ENCODE measurements around the gene ETNK1.
A peak's percentile ranks its signal among the peaks of the same experiment; 100 is the strongest.

Gene ETNK1

DNA sequence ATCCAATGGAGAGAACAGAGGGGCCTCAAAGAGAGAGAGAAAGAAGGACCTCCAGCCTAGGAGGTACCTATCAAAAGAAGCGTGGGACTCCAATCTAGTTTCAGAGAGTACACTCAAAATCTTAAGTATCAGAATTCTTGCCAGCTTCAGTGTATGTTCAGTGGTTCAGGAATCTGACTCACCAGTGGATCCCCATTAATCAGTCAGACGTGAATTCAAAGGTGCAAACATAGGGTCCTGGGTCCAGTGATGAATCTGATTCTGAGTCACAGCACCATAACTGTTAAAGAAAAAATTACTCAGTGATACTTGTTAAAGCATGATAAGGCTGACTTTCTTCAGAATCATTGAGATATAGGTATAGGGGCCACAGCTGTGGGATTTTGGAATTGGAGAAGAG lies 33.2 kb downstream of the ETNK1 start:
- DNase-seq = no peak
- TF ChIP-seq, protein P1, sequence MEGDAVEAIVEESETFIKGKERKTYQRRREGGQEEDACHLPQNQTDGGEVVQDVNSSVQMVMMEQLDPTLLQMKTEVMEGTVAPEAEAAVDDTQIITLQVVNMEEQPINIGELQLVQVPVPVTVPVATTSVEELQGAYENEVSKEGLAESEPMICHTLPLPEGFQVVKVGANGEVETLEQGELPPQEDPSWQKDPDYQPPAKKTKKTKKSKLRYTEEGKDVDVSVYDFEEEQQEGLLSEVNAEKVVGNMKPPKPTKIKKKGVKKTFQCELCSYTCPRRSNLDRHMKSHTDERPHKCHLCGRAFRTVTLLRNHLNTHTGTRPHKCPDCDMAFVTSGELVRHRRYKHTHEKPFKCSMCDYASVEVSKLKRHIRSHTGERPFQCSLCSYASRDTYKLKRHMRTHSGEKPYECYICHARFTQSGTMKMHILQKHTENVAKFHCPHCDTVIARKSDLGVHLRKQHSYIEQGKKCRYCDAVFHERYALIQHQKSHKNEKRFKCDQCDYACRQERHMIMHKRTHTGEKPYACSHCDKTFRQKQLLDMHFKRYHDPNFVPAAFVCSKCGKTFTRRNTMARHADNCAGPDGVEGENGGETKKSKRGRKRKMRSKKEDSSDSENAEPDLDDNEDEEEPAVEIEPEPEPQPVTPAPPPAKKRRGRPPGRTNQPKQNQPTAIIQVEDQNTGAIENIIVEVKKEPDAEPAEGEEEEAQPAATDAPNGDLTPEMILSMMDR (IDR thresholded peaks at IDR 0.05; ENCODE audit: low read depth, low read length) = no peak
- Histone ChIP-seq H3K4me1 (no peaks in the 10 kb centered on the region; the same call in 1 of the 2 replicates), H3K36me3 (peaks cover 3% of the 10 kb centered on the region), H3K27me3 (no peaks in the 10 kb centered on the region), H3K4me3 (ENCODE audit: low read depth, low read length) (no peak overlapping the region), H3K9me3 (no peaks in the 10 kb centered on the region)

GRCh38 chr12:22662356-22662755 lies 37.4 kb downstream of the ETNK1 start:
- Histone ChIP-seq H3K4me3 (ENCODE audit: low read depth, low read length) (no peak overlapping the region), H3K4me1 (no peaks in the 10 kb centered on the region), H3K36me3 (peaks cover 3% of the 10 kb centered on the region), H3K27me3 (no peaks in the 10 kb centered on the region), H3K9me3 (no peaks in the 10 kb centered on the region)
- TF ChIP-seq, protein P1 (IDR thresholded peaks at IDR 0.05; ENCODE audit: low read depth, low read length) = no peak
- DNase-seq = no peak

DNA sequence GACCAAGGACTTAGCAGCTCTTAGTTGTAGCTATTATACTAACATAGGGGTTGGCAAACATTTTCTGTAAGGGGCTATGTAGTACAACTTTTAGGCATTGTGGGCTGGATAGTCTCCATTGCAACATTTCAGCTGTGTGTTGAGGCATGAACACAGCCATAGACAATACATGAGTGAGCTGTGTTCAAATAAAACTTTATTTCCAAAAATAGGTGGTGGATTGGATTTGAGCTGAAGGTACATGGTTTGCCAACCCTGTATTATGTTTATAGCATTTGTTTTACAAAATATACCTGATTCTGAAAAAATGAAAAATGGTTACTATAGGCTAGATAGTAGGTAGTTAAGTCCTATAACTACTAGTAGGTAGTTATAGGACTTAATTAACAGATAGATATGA lies 40.5 kb downstream of the ETNK1 start:
- Histone ChIP-seq H3K4me1 (no peaks in the 10 kb centered on the region), H3K27me3 (no peaks in the 10 kb centered on the region), H3K9me3 (no peaks in the 10 kb centered on the region), H3K36me3 (peaks cover 3% of the 10 kb centered on the region), H3K4me3 (ENCODE audit: low read depth, low read length) (no peak overlapping the region)
- DNase-seq = no peak
- TF ChIP-seq, protein P1 (IDR thresholded peaks at IDR 0.05; ENCODE audit: low read depth, low read length) = no peak

GRCh38 chr12:22667122-22667521 lies 42.2 kb downstream of the ETNK1 start:
- no peaks in the 10 kb centered on the region for H3K9me3 ChIP-seq
- DNase-seq = no peak
- no peak overlapping the region for H3K4me3 ChIP-seq (ENCODE audit: low read depth, low read length)
- no peaks in the 10 kb centered on the region; the same call in none of the 2 replicates for H3K36me3 ChIP-seq
- no peaks in the 10 kb centered on the region for H3K4me1 ChIP-seq
- TF ChIP-seq, protein P1 (IDR thresholded peaks at IDR 0.05; ENCODE audit: low read depth, low read length) = no peak
- H3K27me3 ChIP-seq = no peaks in the 10 kb centered on the region

DNA sequence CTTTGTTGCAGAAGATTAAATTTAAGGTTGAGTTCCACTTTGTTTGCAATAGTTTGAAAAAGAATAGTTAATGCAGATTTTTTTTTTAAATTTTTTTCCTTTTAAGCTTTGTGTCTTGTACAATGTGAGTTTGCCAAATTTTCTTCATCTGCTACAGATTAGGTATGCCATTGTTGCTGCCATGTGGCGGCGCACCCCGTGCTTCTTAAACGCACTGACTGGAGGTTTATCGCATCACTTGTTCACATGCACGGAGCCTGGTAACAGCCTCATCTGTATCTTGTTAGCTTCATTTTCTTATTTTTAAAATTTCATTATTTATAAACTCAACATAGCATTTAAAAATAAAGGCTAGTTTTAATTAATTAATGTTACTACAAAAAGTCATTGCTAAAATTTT lies 43.5 kb downstream of the ETNK1 start:
- Histone ChIP-seq H3K9me3 (no peaks in the 10 kb centered on the region), H3K36me3 (peaks cover 3% of the 10 kb centered on the region), H3K4me1 (no peaks in the 10 kb centered on the region), H3K4me3 (ENCODE audit: low read depth, low read length) (no peak overlapping the region), H3K27me3 (no peaks in the 10 kb centered on the region)
- no peak for DNase-seq
- TF ChIP-seq, protein P1 (IDR thresholded peaks at IDR 0.05; ENCODE audit: low read depth, low read length) = no peak

DNA sequence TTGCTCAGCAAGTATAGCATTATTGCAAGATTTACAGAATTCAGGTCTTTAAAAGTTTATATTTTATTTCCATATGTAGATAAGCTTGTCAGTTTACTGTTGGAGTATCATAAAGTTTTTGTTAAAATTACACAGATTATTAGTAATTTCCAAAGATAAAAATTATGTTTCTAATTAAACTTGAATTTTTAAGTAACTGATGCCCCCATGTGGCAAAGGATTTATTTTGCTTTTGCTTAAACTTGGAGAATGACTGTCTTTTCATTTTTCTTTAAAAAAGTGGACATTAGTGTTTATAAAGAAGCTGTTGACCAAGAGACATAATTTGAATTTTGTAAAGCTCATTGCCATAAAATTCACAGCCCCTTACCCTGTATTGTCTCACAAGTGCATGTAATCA lies 45.8 kb downstream of the ETNK1 start:
- no peaks in the 10 kb centered on the region for H3K9me3 ChIP-seq
- no peak for DNase-seq
- TF ChIP-seq, protein P1 (IDR thresholded peaks at IDR 0.05; ENCODE audit: low read depth, low read length) = peak; percentile 35; the same call in 1 of the 2 replicates
- H3K4me3 ChIP-seq (ENCODE audit: low read depth, low read length) = no peak overlapping the region
- no peaks in the 10 kb centered on the region for H3K4me1 ChIP-seq
- H3K27me3 ChIP-seq = no peaks in the 10 kb centered on the region
- peaks cover 19% of the 10 kb centered on the region for H3K36me3 ChIP-seq

All from BE2C (cell line).